ENCODE results near the gene CACTIN.
"Not testable (repeated sequence)": the region's sequence is repeated elsewhere in the genome, so short reads cannot be mapped to it uniquely, and the experiment has no call there.

CACTIN gene

GRCh38 chr19:3645726-3646125 lies 19.1 kb upstream of the CACTIN start:
- FAIRE-seq = no peak

- no peak for FAIRE-seq
Observed at GRCh38 chr19:3645067-3645396, 18.4 kb upstream of the CACTIN start.

GRCh38 chr19:3644351-3645066 lies 17.9 kb upstream of the CACTIN start:
- no peak for FAIRE-seq

- no peak for FAIRE-seq
Observed at GRCh38 chr19:3643674-3644313, 17.2 kb upstream of the CACTIN start.

- no peak for FAIRE-seq
Observed at GRCh38 chr19:3642987-3643673, 16.5 kb upstream of the CACTIN start.

GRCh38 chr19:3642296-3642695 lies 15.7 kb upstream of the CACTIN start:
- no peak for FAIRE-seq

- no peak for FAIRE-seq
Observed at GRCh38 chr19:3641515-3642269, 15.1 kb upstream of the CACTIN start.

- no peak for FAIRE-seq
Observed at GRCh38 chr19:3639479-3639878, 12.9 kb upstream of the CACTIN start.

GRCh38 chr19:3638208-3639193 lies 11.9 kb upstream of the CACTIN start:
- FAIRE-seq = no peak

GRCh38 chr19:3637621-3638020 lies 11.0 kb upstream of the CACTIN start:
- FAIRE-seq = no peak

GRCh38 chr19:3636962-3637361 lies 10.4 kb upstream of the CACTIN start:
- FAIRE-seq = no peak

- no peak for FAIRE-seq
Observed at GRCh38 chr19:3636506-3636905, 9.9 kb upstream of the CACTIN start.

- FAIRE-seq = no peak
Observed at GRCh38 chr19:3634496-3635045, 8.0 kb upstream of the CACTIN start.

GRCh38 chr19:3633559-3633988 lies 7.0 kb upstream of the CACTIN start:
- FAIRE-seq = no peak

- FAIRE-seq = no peak
Observed at GRCh38 chr19:3632739-3633558, 6.4 kb upstream of the CACTIN start.

GRCh38 chr19:3632098-3632497 lies 5.5 kb upstream of the CACTIN start:
- no peak for FAIRE-seq

- no peak for FAIRE-seq
Observed at GRCh38 chr19:3631053-3631861, 4.7 kb upstream of the CACTIN start.

- not testable (repeated sequence) for FAIRE-seq
Observed at GRCh38 chr19:3628766-3629165, 2.2 kb upstream of the CACTIN start.

- no peak for FAIRE-seq
Observed at GRCh38 chr19:3627351-3627723, 747 bp upstream of the CACTIN start.

GRCh38 chr19:3625996-3626472 lies 556 bp downstream of the CACTIN start:
- no peak for FAIRE-seq
